Natural killer cell (primary cell): Measurements from ENCODE around the gene MORC2. TPM values are rescaled to one million over a fixed set of nuclear protein-coding genes. Genes with fewer than 3 reads are reported as not detected.
A peak's percentile ranks its signal among the peaks of the same experiment; 100 is the strongest.

Experiments used
- ATAC-seq, 3 donors: fragments of 150-1000 bp in 2 of 3; fragments of 200-7000 bp in 1 of 3; cut with Tn5 transposase; 1 replicate in 1 of 3; 2 replicates in 2 of 3; pipeline ENCODE4 v1.10.0; 2021; ENCODE audit warnings: mild to moderate bottlenecking in 2 of 3, moderate library complexity in 2 of 3
- DNase-seq, 2 donors: peaks; one replicate each; pipeline versions ENCODE4 v3.0.0 to v3.0.0-alpha.2; 2013 to 2021; ENCODE audit warnings: mixed read lengths in 1 of 2
- H3K27ac ChIP-seq: one replicate; pipeline ENCODE4 v1.5.1; 2013; ENCODE audit warnings: mild to moderate bottlenecking, low read length
- H3K27me3 ChIP-seq: one replicate; pipeline ENCODE4 v1.6.1; 2013; ENCODE audit warnings: low read length; ENCODE audit not compliant: control insufficient read depth, insufficient read depth
- H3K36me3 ChIP-seq: one replicate; pipeline ENCODE4 v1.6.1; 2013; ENCODE audit warnings: low read length; ENCODE audit not compliant: control insufficient read depth, insufficient read depth
- H3K4me1 ChIP-seq: one replicate; pipeline ENCODE4 v1.6.1; 2013; ENCODE audit warnings: low read length; ENCODE audit not compliant: control insufficient read depth, insufficient read depth
- H3K4me3 ChIP-seq: one replicate; pipeline ENCODE4 v1.5.1; 2013; ENCODE audit warnings: low read length
- H3K9me3 ChIP-seq: one replicate; pipeline ENCODE4 v1.6.1; 2013; ENCODE audit warnings: low read length; ENCODE audit not compliant: control insufficient read depth, insufficient read depth
- H3K27ac Mint-ChIP-seq, 2 donors: one replicate each; pipeline ENCODE4 v1.8.0; 2022; ENCODE audit warnings: mild to moderate bottlenecking in 2 of 2, mixed read lengths in 2 of 2, moderate library complexity in 1 of 2
- H3K27me3 Mint-ChIP-seq, 2 donors: one replicate each; pipeline ENCODE4 v1.8.0; 2022; ENCODE audit warnings: low read depth in 2 of 2, mixed read lengths in 2 of 2
- H3K36me3 Mint-ChIP-seq: one replicate; pipeline ENCODE4 v1.8.0; 2022; ENCODE audit warnings: mixed read lengths
- H3K4me1 Mint-ChIP-seq, 2 donors: one replicate each; pipeline ENCODE4 v1.8.0; 2022; ENCODE audit warnings: mixed read lengths in 2 of 2
- H3K4me3 Mint-ChIP-seq: one replicate; pipeline ENCODE4 v1.8.0; 2022; ENCODE audit warnings: mild to moderate bottlenecking, moderate library complexity, mixed read lengths
- H3K9me3 Mint-ChIP-seq, 2 donors: one replicate each; pipeline ENCODE4 v1.8.0; 2022; ENCODE audit warnings: mixed read lengths in 2 of 2
- CTCF ChIP-seq: fragments of 200-600 bp; IDR thresholded peaks from one replicate; pipeline ENCODE4 v1.8.0; 2022; ENCODE audit warnings: antibody characterized with exemption
- WGBS: methylation state at CpG from one replicate; pipeline ENCODE4 v1.1.7; 2013; ENCODE audit warnings: missing lambda C conversion rate; ENCODE audit not compliant: insufficient coverage; 5-methylcytosine and 5-hydroxymethylcytosine counted together
- intact Hi-C: fragments of 100-400 bp; cut with micrococcal nuclease; formaldehyde crosslinking; loops from one replicate; pipeline ENCODE4 v1.14.2; 2022
- total RNA-seq, 4 donors: library from RNA; stranded (reverse); fragments of 120-200 nt in 1 of 4; gene quantifications; one replicate each; pipeline versions ENCODE4 v1.2.3 to v1.2.4, GENCODE V29; 2013 to 2022

Gene MORC2
- total RNA-seq, 3 donors from 2014 or later (not counting 1 experiment from before 2014, with no cell fraction given), result 15.3 to 19.7 (median 16.4) TPM

- Mint-ChIP-seq H3K4me1 (peaks cover 22 to 26% of the 10 kb centered on the region in 2 donors), H3K9me3 (no peaks in the 10 kb centered on the region), H3K36me3 (no peaks in the 10 kb centered on the region), H3K27me3 (no peaks in the 10 kb centered on the region), H3K4me3 (peak overlapping the region; percentile 91), H3K27ac (peak overlapping the region; percentile 85 to 89)
- Histone ChIP-seq H3K27me3 (no peaks in the 10 kb centered on the region), H3K9me3 (no peaks in the 10 kb centered on the region), H3K4me1 (peaks cover 12% of the 10 kb centered on the region), H3K4me3 (peak overlapping the region; percentile 47), H3K36me3 (peaks cover 10% of the 10 kb centered on the region), H3K27ac (peak overlapping the region; percentile 59)
- intact Hi-C loops, result no loop called here
- ATAC-seq, result peak; percentile 78 to 85 (median 84)
- DNase-seq, result peak; percentile 74 to 92
- WGBS, result 32% methylated on average over 34 of the region's 34 CpGs
- no peak for TF ChIP-seq CTCF
Observed at GRCh38 chr22:30922151-30922611, 46.4 kb downstream of the MORC2 start.

- no peaks in the 10 kb centered on the region for H3K27me3 ChIP-seq
- TF ChIP-seq CTCF, result no peak
- 57% methylated on average over 2 of the region's 6 CpGs for WGBS
- DNase-seq (no peak), ATAC-seq (no peak)
- intact Hi-C loops, result no loop called here
- Mint-ChIP-seq H3K4me1 (peaks cover 22 to 26% of the 10 kb centered on the region in 2 donors), H3K36me3 (no peaks in the 10 kb centered on the region), H3K27me3 (no peaks in the 10 kb centered on the region), H3K9me3 (no peaks in the 10 kb centered on the region), H3K4me3 (peak overlapping the region; percentile 91), H3K27ac (peak overlapping the region; percentile 85 to 89)
- H3K27ac ChIP-seq, result peak overlapping the region; percentile 59
- peaks cover under 1% of the 10 kb centered on the region for H3K9me3 ChIP-seq
- H3K4me3 ChIP-seq, result peak overlapping the region; percentile 47
- H3K36me3 ChIP-seq, result peaks cover 7% of the 10 kb centered on the region
- peaks cover 12% of the 10 kb centered on the region for H3K4me1 ChIP-seq
Observed at GRCh38 chr22:30921108-30921507, 47.5 kb downstream of the MORC2 start.

- Mint-ChIP-seq H3K36me3 (no peaks in the 10 kb centered on the region), H3K9me3 (no peaks in the 10 kb centered on the region), H3K4me1 (peaks cover 22 to 26% of the 10 kb centered on the region in 2 donors), H3K4me3 (peak overlapping the region; percentile 91), H3K27me3 (no peaks in the 10 kb centered on the region), H3K27ac (peak overlapping the region; percentile 18 to 89)
- DNase-seq (peak; percentile 78 to 89), ATAC-seq (peak; percentile 76 to 83 (median 77))
- Histone ChIP-seq H3K27ac (no peak overlapping the region), H3K4me1 (peaks cover 12% of the 10 kb centered on the region), H3K9me3 (peaks cover 4% of the 10 kb centered on the region), H3K36me3 (peaks cover 4% of the 10 kb centered on the region), H3K27me3 (no peaks in the 10 kb centered on the region), H3K4me3 (no peak overlapping the region)
- WGBS, result 0% methylated on average over 9 of the region's 9 CpGs
- intact Hi-C loops, result loop anchor here (1.0 kb wide), 1 partner anchor 286 kb away; no protein-coding TSS in a partner anchor
- peak; percentile 97 for TF ChIP-seq CTCF
Observed at GRCh38 chr22:30920407-30920806, 48.2 kb downstream of the MORC2 start.

- Mint-ChIP-seq H3K27me3 (no peaks in the 10 kb centered on the region), H3K36me3 (no peaks in the 10 kb centered on the region), H3K27ac (peak overlapping the region in 1 of 2 donors; percentile 18), H3K4me3 (no peak overlapping the region), H3K4me1 (peaks cover 22 to 26% of the 10 kb centered on the region in 2 donors), H3K9me3 (no peaks in the 10 kb centered on the region)
- intact Hi-C loops, result loop anchor here (1.0 kb wide), 1 partner anchor 286 kb away; no protein-coding TSS in a partner anchor
- Histone ChIP-seq H3K9me3 (peaks cover 4% of the 10 kb centered on the region), H3K4me1 (peaks cover 12% of the 10 kb centered on the region), H3K4me3 (no peak overlapping the region), H3K27ac (no peak overlapping the region), H3K27me3 (no peaks in the 10 kb centered on the region), H3K36me3 (no peaks in the 10 kb centered on the region)
- ATAC-seq (no peak), DNase-seq (no peak)
- 91% methylated on average over 6 of the region's 7 CpGs for WGBS
- TF ChIP-seq CTCF, result no peak
Observed at GRCh38 chr22:30919973-30920372, 48.6 kb downstream of the MORC2 start.
